GM21619 (cell line): Measurements from ENCODE around the gene CPZ.
"Not testable (repeated sequence)": the region's sequence is repeated elsewhere in the genome, so short reads cannot be mapped to it uniquely, and the experiment has no call there.

Experiments used
- ATAC-seq: cut with Tn5 transposase; IDR thresholded peaks from one replicate; pipeline ENCODE4 v1.9.1; 2021; ENCODE audit not compliant: unreplicated experiment

CPZ gene

GRCh38 chr4:8634773-8635172 lies 42.2 kb downstream of the CPZ start:
- not testable (repeated sequence) for ATAC-seq

DNA sequence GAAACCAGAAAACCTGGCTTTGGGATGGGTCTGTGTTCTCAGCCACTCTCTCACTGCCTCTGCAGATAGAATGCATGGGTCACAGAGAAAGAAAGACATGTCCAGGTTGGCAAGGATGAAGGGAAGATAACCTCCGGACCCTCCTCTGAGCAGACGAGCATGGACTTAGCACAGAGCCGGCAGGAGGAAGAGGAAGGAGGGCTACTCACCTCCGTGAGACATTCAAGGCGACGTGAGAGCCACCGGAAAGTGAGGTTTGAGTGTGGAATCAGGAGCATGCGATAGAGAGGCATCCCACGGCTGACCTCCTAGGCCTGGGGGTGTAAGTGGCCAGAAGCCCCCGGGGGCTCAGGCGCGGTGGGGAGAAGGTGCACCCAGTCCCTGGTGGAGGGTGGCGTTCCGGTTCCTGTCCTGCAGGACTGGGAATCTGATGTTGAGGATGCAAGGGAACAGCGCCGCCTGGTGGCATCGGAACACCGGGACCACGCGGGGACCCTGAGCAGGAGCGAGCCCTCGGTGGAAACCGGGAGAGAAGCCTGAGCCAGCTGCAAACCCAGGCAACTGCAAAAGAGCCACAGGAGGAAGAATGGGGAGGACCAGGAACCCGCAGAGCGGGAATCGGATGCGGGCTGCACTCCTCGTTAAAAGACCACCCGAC lies 43.5 kb downstream of the CPZ start:
- not testable (repeated sequence) for ATAC-seq

DNA sequence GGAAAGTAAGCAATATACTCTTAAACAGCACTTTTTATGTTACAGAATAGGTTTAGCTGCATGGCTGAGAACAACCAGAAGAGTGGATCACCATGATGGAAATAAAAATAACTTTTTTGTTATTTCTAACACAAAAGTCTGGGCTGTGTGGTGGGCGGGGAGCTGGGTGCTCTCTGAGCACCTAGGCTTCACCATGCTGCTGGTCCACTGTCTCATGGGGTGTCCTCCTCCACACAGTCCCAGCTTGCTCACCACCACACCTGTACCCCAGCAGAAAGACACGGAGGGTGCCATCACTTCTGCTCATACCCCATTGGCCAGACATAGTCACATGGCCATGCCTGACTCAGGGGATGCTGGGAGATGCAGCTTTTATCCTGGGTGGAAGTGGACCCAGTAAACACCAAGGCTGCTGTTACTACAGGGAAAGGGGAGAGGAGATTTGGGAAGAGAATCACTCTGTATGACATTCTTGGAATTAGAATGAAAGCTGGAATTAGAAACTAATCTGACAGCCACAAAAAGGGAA lies 45.0 kb downstream of the CPZ start:
- ATAC-seq, result no peak

GRCh38 chr4:8639021-8639420 lies 46.5 kb downstream of the CPZ start:
- ATAC-seq, result no peak

- ATAC-seq, result no peak
Measured at GRCh38 chr4:8639777-8640720, 47.5 kb downstream of the CPZ start.

DNA sequence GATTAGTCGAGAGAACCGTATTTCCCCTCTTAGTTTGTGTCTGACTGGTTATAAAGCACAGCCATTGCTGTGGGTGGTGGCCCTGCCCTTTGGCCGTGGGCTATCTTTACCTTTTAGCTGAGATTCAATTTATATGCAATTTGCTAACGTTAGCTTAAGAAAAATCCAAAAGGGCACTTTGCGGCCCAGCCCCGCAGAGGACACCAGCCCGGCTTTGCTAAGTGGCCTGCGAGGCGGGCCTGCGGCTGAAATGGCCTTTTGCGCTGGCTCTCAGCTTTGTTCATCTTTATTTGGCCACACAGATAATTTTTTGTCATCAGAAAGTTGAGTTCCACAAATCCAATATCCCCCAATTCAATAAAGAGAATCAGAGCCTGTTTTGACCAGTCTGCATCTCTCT lies 48.3 kb downstream of the CPZ start:
- no peak for ATAC-seq

- no peak for ATAC-seq
Measured at GRCh38 chr4:8641256-8641655, 48.7 kb downstream of the CPZ start.

GRCh38 chr4:8641931-8642650 lies 49.5 kb downstream of the CPZ start:
- ATAC-seq, result no peak

- no peak for ATAC-seq
Measured at GRCh38 chr4:8642651-8643321, 50.2 kb downstream of the CPZ start.

GRCh38 chr4:8643441-8643840 lies 50.9 kb downstream of the CPZ start:
- no peak for ATAC-seq

DNA sequence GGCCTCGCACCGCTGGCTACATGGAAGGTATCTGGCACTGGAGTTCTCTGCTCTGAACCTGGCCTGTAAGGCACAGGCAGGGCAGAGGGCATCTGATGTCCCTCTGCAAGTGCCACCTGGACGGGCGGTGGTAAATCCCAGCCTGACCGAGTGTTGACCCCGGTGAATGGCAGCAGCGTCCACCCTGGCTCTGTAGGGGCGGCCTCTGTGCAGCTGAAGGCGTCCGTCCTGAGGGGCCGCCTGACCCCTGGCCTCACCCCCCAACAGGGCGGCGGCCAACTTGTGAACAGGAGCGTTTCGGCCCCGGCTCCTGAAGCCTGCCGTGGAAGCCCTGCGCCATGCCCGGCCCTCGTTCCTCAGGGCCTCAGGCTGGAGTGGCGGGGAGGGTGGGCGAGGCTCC lies 51.4 kb downstream of the CPZ start:
- no peak for ATAC-seq

- ATAC-seq, result no peak
Measured at GRCh38 chr4:8644461-8644891, 51.9 kb downstream of the CPZ start.

GRCh38 chr4:8644966-8645752 lies 52.6 kb downstream of the CPZ start:
- ATAC-seq, result no peak

GRCh38 chr4:8645753-8646124 lies 53.2 kb downstream of the CPZ start:
- ATAC-seq, result no peak

GRCh38 chr4:8646296-8647093 lies 53.9 kb downstream of the CPZ start:
- ATAC-seq, result no peak

DNA sequence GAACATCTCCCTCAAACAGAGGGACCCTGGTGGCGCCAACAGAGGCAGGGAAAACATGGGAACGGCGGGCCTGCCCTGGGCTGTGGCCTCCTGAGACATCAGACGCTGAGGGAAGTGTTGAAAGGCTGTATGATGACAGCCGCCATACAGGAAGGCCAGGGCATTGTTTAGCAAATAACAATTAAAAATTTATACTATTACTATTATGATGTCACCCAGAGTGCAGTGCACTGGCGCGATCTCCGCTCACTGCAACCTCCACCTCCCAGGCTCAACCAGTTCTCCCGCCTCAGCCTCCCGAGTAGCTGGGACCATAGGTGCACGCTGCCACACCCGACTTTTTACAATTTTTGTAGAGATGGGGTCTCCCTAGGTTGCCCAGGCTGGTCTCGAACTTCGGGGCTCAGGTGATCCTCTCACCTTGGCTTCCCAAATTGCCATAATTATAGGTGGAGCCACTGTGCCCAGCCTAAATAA lies 54.6 kb downstream of the CPZ start:
- ATAC-seq, result no peak

GRCh38 chr4:8647626-8648025 lies 55.1 kb downstream of the CPZ start:
- ATAC-seq, result no peak

DNA sequence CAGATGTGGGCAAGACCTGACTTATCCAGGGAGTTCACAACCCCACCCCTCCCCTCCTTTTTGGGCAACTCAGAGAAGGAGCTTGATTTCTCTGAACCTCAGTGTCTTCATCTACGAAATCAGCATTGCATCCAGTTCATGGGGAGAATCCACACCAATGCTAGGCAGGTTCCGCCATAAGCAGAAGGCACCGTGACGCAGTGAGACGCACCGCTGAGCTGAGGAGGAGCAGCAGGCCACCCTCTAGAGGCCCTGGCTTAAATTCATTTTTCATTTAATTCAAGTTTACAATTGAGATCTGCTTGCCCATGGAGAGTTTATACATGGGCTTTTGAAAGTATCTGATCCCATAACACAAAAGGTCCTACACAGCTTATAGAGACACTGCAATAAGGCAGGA lies 55.7 kb downstream of the CPZ start:
- no peak for ATAC-seq
